Measurements from ENCODE around the gene ISOC2.

- TF ChIP-seq CTCF (IDR thresholded peaks at IDR 0.05): no peak
- no peak for TF ChIP-seq POLR2A (IDR thresholded peaks at IDR 0.05)
- TF ChIP-seq EP300 (IDR thresholded peaks at IDR 0.05): no peak
These were observed 41.7 kb upstream of the ISOC2 start for GRCh38 chr19:55503157-55503501.
